ENCODE data around the gene VAV2. TPM values are rescaled to one million over a fixed set of nuclear protein-coding genes. Genes with fewer than 3 reads are reported as not detected.

VAV2 gene
- total RNA-seq, 2 experiments from 2014 or later: 11.0 to 27.8 TPM

DNA sequence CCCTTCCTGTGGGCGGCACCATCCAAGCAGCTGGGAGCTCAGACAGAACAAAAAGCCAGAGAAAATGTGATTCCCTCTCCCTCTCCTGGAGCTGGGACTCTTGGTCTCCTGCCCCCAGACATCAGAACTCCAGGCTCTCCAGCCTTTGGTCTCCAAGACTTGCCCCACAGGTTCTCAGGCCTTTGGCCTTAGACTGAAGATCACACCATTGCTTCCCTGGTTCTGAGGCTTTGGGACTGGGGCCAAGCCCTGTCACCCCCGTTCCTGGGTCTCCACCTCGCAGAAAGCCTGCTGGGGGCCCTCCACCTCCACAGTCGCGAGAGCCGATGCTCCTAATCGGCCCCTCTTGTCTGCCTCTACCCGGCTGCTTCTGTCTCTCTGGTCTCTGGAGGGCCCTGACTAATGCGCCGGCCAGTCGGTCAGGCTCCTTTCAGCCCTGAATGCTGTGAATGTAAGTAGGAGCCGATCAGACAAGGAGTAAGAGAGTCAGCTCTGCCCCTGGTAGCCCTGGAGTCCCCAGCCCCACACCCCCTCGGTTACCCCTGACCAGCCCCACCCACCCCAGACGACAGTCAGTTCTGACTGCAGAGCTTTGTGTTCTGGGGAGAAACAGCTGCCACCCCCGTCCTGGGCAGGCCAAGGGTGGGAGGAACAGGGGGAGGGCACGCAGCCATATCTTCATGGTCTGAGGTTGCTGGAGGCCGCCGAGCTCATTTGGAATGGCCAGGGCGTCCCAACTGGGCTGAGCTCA, 57.5 kb downstream of the VAV2 start:
- Histone ChIP-seq H3K4me3 (ENCODE audit: low read depth, low read length, poor library complexity, severe bottlenecking) (no peak overlapping the region), H3K9me3 (ENCODE audit: low read length) (no peaks in the 10 kb centered on the region), H4K20me1 (ENCODE audit: insufficient read depth, low read length) (no peaks in the 10 kb centered on the region), H3K4me1 (ENCODE audit: insufficient read depth, low read length, poor library complexity, severe bottlenecking) (peaks cover 5% of the 10 kb centered on the region), H3K4me2 (ENCODE audit: low read length) (no peak overlapping the region), H3K9me2 (ENCODE audit: insufficient read depth, low read length) (no peaks in the 10 kb centered on the region), H2AFZ (ENCODE audit: low read length) (no peak overlapping the region), H3K36me3 (ENCODE audit: insufficient read depth, low read length) (no peaks in the 10 kb centered on the region), H3K27ac (ENCODE audit: low read depth, low read length, poor library complexity, severe bottlenecking) (no peak overlapping the region), H3K79me2 (ENCODE audit: insufficient read depth, low read depth, low read length) (no peaks in the 10 kb centered on the region)
- intact Hi-C loops (cut with micrococcal nuclease; ENCODE audit: unreplicated experiment): no loop called here
- ChIA-PET CTCF (ENCODE audit: unreplicated experiment) (interaction anchor here (1.2 kb wide), 1 partner anchor 152 kb away, joined by 4 read pairs; no protein-coding TSS in a partner anchor), POLR2A (no interaction called here)
- TF ChIP-seq EZH2phosphoT487 (IDR thresholded peaks at IDR 0.05; ENCODE audit: borderline replicate concordance, low read depth, low read length): no peak
- TF ChIP-seq, protein P1, sequence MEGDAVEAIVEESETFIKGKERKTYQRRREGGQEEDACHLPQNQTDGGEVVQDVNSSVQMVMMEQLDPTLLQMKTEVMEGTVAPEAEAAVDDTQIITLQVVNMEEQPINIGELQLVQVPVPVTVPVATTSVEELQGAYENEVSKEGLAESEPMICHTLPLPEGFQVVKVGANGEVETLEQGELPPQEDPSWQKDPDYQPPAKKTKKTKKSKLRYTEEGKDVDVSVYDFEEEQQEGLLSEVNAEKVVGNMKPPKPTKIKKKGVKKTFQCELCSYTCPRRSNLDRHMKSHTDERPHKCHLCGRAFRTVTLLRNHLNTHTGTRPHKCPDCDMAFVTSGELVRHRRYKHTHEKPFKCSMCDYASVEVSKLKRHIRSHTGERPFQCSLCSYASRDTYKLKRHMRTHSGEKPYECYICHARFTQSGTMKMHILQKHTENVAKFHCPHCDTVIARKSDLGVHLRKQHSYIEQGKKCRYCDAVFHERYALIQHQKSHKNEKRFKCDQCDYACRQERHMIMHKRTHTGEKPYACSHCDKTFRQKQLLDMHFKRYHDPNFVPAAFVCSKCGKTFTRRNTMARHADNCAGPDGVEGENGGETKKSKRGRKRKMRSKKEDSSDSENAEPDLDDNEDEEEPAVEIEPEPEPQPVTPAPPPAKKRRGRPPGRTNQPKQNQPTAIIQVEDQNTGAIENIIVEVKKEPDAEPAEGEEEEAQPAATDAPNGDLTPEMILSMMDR (conservative IDR thresholded peaks at IDR 0.05; ENCODE audit: low read length): no peak
- no peak for DNase-seq (ENCODE audit: low spot score)
- BruUV-seq (replicated peaks): no TSS peak

DNA sequence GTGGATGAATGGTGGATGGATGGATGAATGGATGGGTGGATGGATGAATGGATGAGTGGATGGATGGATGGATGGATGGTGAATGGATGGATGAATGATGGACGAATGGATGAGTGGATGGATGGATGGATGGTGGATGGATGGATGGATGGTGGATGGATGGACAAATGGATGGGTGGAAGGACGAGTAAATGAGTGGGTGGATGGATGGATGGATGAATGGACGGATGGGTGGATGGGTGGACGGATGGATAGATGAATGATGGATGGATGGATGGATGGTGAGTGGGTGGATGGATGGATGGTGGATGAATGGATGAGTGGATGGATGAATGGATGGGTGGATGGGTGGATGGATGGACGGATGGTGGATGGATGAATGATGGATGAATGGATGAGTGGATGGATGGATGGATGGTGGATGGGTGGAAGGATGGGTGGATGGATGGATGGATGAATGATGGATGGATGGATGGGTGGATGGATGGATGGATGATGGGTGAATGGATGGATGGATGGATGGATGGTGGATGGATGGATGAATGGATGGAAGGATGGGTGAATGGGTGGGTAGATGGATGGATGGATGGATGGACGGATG, 58.6 kb downstream of the VAV2 start:
- no peak for DNase-seq (ENCODE audit: low spot score)
- Histone ChIP-seq H3K9me3 (ENCODE audit: low read length) (no peaks in the 10 kb centered on the region), H3K27ac (ENCODE audit: low read depth, low read length, poor library complexity, severe bottlenecking) (no peak overlapping the region), H3K79me2 (ENCODE audit: insufficient read depth, low read depth, low read length) (no peaks in the 10 kb centered on the region), H3K4me3 (ENCODE audit: low read depth, low read length, poor library complexity, severe bottlenecking) (no peak overlapping the region), H3K4me1 (ENCODE audit: insufficient read depth, low read length, poor library complexity, severe bottlenecking) (peaks cover under 1% of the 10 kb centered on the region), H2AFZ (ENCODE audit: low read length) (no peak overlapping the region), H4K20me1 (ENCODE audit: insufficient read depth, low read length) (no peaks in the 10 kb centered on the region), H3K9me2 (ENCODE audit: insufficient read depth, low read length) (no peaks in the 10 kb centered on the region), H3K4me2 (ENCODE audit: low read length) (no peak overlapping the region), H3K36me3 (ENCODE audit: insufficient read depth, low read length) (no peaks in the 10 kb centered on the region)
- BruUV-seq (replicated peaks): no TSS peak
- TF ChIP-seq, protein P1 (conservative IDR thresholded peaks at IDR 0.05; ENCODE audit: low read length): no peak
- POLR2A ChIA-PET: no interaction called here
- intact Hi-C loops (cut with micrococcal nuclease; ENCODE audit: unreplicated experiment): no loop called here
- CTCF ChIA-PET (ENCODE audit: unreplicated experiment): no interaction called here

DNA sequence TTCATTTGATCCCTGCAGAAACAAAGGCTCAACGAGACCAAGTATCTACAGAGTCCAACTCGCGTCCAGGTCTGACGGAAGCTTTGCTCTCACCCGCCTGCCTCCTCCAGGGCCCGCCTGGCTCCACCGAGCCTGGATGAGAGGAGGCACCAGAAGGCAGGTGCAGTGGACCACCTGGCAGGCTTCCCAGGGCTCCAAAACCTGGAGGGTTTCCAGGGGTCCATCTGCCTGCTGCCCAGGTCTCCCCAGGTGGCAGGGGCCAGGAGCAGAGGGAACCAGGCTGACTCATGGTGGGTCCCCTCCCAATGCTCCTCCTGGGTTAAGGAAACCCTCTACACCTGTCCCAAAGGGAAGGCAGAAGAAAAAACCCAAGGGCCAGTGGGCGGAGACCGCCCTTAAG, 59.5 kb downstream of the VAV2 start:
- no peak overlapping the region for H3K4me3 ChIP-seq (ENCODE audit: low read depth, low read length, poor library complexity, severe bottlenecking)
- H3K9me3 ChIP-seq (ENCODE audit: low read length): no peaks in the 10 kb centered on the region
- H3K36me3 ChIP-seq (ENCODE audit: insufficient read depth, low read length): no peaks in the 10 kb centered on the region
- no peaks in the 10 kb centered on the region for H3K9me2 ChIP-seq (ENCODE audit: insufficient read depth, low read length)
- H3K79me2 ChIP-seq (ENCODE audit: insufficient read depth, low read depth, low read length): no peaks in the 10 kb centered on the region
- H3K27ac ChIP-seq (ENCODE audit: low read depth, low read length, poor library complexity, severe bottlenecking): no peak overlapping the region
- BruUV-seq (replicated peaks): no TSS peak
- POLR2A ChIA-PET: no interaction called here
- no peaks in the 10 kb centered on the region for H3K4me1 ChIP-seq (ENCODE audit: insufficient read depth, low read length, poor library complexity, severe bottlenecking)
- no peak for DNase-seq (ENCODE audit: low spot score)
- CTCF ChIA-PET (ENCODE audit: unreplicated experiment): no interaction called here
- H2AFZ ChIP-seq (ENCODE audit: low read length): no peak overlapping the region
- H3K4me2 ChIP-seq (ENCODE audit: low read length): no peak overlapping the region
- intact Hi-C loops (cut with micrococcal nuclease; ENCODE audit: unreplicated experiment): no loop called here
- TF ChIP-seq, protein P1 (conservative IDR thresholded peaks at IDR 0.05; ENCODE audit: low read length): no peak
- no peak for TF ChIP-seq EZH2phosphoT487 (IDR thresholded peaks at IDR 0.05; ENCODE audit: borderline replicate concordance, low read depth, low read length)
- no peaks in the 10 kb centered on the region for H4K20me1 ChIP-seq (ENCODE audit: insufficient read depth, low read length)
